Peyer's patch (tissue), 4 donors: ENCODE results near the gene SIL1.

ENCODE experiments used
- CTCF ChIP-seq, 6 experiments: fragments of 450-650 bp in 4 of 6; fragments of 200-600 bp in 2 of 6; sonication (generic) in 1 of 6; IDR thresholded peaks; one replicate each; pipeline ENCODE4 v1.5.1; 2017 to 2019; ENCODE audit warnings: antibody characterized with exemption in 6 of 6, mild to moderate bottlenecking in 3 of 6, moderate library complexity in 1 of 6
- POLR2A ChIP-seq, 2 donors: fragments of 450-650 bp; IDR thresholded peaks; one replicate each; pipeline ENCODE4 v1.5.1; 2017; ENCODE audit warnings: antibody characterized with exemption in 2 of 2, mild to moderate bottlenecking in 2 of 2, moderate library complexity in 2 of 2

GRCh38 chr5:139177809-139178588 is 20.2 kb downstream of the SIL1 start:
- no peak for TF ChIP-seq CTCF (IDR thresholded peaks at IDR 0.05)
- no peak for TF ChIP-seq POLR2A (IDR thresholded peaks at IDR 0.05)
